HL-60 (cell line): ENCODE data around the gene CD72.

Experiments used
- CTCF ChIP-seq: IDR thresholded peaks from one replicate; pipeline ENCODE4 v1.5.1; 2011; ENCODE audit warnings: low read length, control low read depth, inconsistent platforms; ENCODE audit not compliant: insufficient read depth
- GABPA ChIP-seq: IDR thresholded peaks from 2 replicates; pipeline ENCODE4 v1.6.1; 2012; ENCODE audit warnings: low read depth
- POLR2AphosphoS5 ChIP-seq: IDR thresholded peaks from 2 replicates; pipeline ENCODE4 v1.6.1; 2012; ENCODE audit warnings: low read depth
- REST ChIP-seq: IDR thresholded peaks from 2 replicates; pipeline ENCODE4 v1.6.1; 2012; ENCODE audit warnings: low read depth; ENCODE audit not compliant: insufficient replicate concordance

- TF ChIP-seq CTCF (no peak), REST (no peak), POLR2AphosphoS5 (no peak), GABPA (no peak)
Measured at GRCh38 chr9:35593581-35593980, 24.6 kb downstream of the CD72 start.
